Tibial nerve (tissue), 4 donors: Measurements from ENCODE around the gene ZFYVE26. TPM values are rescaled to one million over a fixed set of nuclear protein-coding genes. Genes with fewer than 3 reads are reported as not detected.
A peak's percentile ranks its signal among the peaks of the same experiment; 100 is the strongest.
"Not testable (repeated sequence)": the region's sequence is repeated elsewhere in the genome, so short reads cannot be mapped to it uniquely, and the experiment has no call there.

Source experiments
- DNase-seq, 2 donors: peaks; one replicate each; pipeline ENCODE4 v3.0.0-alpha.2; 2019; ENCODE audit warnings: low spot score in 2 of 2
- H3K27ac ChIP-seq, 4 donors: fragments of 200-600 bp; sonication (generic) in 3 of 4; one replicate each; pipeline ENCODE4 v1.5.1; 2017 to 2019; ENCODE audit warnings: mild to moderate bottlenecking in 1 of 4
- H3K27me3 ChIP-seq, 2 donors: fragments of 200-600 bp; sonication (generic) in 1 of 2; one replicate each; pipeline versions ENCODE4 v1.5.1 to v1.6.0; 2017 to 2019
- H3K36me3 ChIP-seq, 3 donors: fragments of 200-600 bp; sonication (generic); one replicate each; pipeline ENCODE4 v1.5.1; 2018 to 2019
- H3K4me1 ChIP-seq, 4 donors: fragments of 200-600 bp; sonication (generic) in 3 of 4; one replicate each; pipeline ENCODE4 v1.5.1; 2017 to 2019
- H3K4me3 ChIP-seq, 4 donors: fragments of 200-600 bp; sonication (generic) in 3 of 4; one replicate each; pipeline ENCODE4 v1.5.1; 2017 to 2019; ENCODE audit warnings: mild to moderate bottlenecking in 1 of 4, moderate library complexity in 1 of 4
- H3K9me3 ChIP-seq, 4 donors: fragments of 200-600 bp; sonication (generic) in 3 of 4; one replicate each; pipeline ENCODE4 v1.5.1; 2017 to 2019
- EP300 ChIP-seq, 2 donors: sonication (generic); formaldehyde crosslinking; IDR thresholded peaks; one replicate each; pipeline ENCODE4 v1.6.1; 2017; ENCODE audit warnings: antibody characterized with exemption in 2 of 2, mild to moderate bottlenecking in 1 of 2
- POLR2A ChIP-seq, 2 donors: fragments of 450-650 bp; IDR thresholded peaks; one replicate each; pipeline ENCODE4 v1.6.1; 2017; ENCODE audit warnings: antibody characterized with exemption in 2 of 2, mild to moderate bottlenecking in 2 of 2, moderate library complexity in 2 of 2
- whole genome bisulfite sequencing, 2 donors: methylation state at CpG; one replicate each; pipeline ENCODE4 v1.1.5; 2018; 5-methylcytosine and 5-hydroxymethylcytosine counted together
- total RNA-seq, 4 donors: library from RNA; depleted of rRNA; stranded (reverse); fragments of >200 nt; gene quantifications; one replicate each; pipeline ENCODE4 v1.1.0, GENCODE V29; 2016
- TF ChIP-seq, protein P1 (sequence below), 5 experiments: fragments of 200-600 bp in 3 of 5; fragments of 450-650 bp in 2 of 5; sonication (generic) in 3 of 5; IDR thresholded peaks; one replicate each; pipeline ENCODE4 v1.5.1; 2016 to 2019; ENCODE audit warnings: antibody characterized with exemption in 5 of 5, mild to moderate bottlenecking in 3 of 5, moderate library complexity in 2 of 5

The ZFYVE26 gene
- total RNA-seq, 4 donors from 2014 or later, result 22.4 to 74.4 (median 36.3) TPM

DNA sequence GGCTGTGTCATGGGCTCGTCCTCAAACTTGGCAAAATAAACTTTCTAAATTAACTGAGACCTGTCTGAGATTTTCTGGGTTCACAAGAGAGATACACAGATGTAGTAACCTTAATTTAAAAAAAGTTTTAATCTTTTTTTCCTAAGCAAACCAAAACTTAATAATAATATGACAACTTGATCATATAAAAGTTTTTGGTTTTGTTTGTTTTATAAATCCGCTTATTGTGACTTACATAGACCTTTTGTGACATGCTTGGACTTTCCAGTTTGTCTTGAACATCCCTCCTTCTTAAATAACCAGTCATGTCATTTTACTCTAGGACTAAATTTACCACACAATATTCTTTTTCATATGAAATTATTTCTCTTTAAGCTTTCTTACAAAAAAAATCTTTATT lies 106.2 kb downstream of the ZFYVE26 start:
- H3K27me3 ChIP-seq, result no peaks in the 10 kb centered on the region
- TF ChIP-seq POLR2A (IDR thresholded peaks at IDR 0.05) (no peak), EP300 (IDR thresholded peaks at IDR 0.05) (no peak)
- TF ChIP-seq, protein P1, sequence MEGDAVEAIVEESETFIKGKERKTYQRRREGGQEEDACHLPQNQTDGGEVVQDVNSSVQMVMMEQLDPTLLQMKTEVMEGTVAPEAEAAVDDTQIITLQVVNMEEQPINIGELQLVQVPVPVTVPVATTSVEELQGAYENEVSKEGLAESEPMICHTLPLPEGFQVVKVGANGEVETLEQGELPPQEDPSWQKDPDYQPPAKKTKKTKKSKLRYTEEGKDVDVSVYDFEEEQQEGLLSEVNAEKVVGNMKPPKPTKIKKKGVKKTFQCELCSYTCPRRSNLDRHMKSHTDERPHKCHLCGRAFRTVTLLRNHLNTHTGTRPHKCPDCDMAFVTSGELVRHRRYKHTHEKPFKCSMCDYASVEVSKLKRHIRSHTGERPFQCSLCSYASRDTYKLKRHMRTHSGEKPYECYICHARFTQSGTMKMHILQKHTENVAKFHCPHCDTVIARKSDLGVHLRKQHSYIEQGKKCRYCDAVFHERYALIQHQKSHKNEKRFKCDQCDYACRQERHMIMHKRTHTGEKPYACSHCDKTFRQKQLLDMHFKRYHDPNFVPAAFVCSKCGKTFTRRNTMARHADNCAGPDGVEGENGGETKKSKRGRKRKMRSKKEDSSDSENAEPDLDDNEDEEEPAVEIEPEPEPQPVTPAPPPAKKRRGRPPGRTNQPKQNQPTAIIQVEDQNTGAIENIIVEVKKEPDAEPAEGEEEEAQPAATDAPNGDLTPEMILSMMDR (IDR thresholded peaks at IDR 0.05), result no peak
- no peak overlapping the region for H3K4me3 ChIP-seq
- no peak overlapping the region for H3K27ac ChIP-seq
- H3K36me3 ChIP-seq, result no peaks in the 10 kb centered on the region
- no peaks in the 10 kb centered on the region for H3K9me3 ChIP-seq
- no peak for DNase-seq
- no peaks in the 10 kb centered on the region for H3K4me1 ChIP-seq
- WGBS, 2 donors, result 86 to 92% methylated on average over 2 of the region's 2 CpGs

DNA sequence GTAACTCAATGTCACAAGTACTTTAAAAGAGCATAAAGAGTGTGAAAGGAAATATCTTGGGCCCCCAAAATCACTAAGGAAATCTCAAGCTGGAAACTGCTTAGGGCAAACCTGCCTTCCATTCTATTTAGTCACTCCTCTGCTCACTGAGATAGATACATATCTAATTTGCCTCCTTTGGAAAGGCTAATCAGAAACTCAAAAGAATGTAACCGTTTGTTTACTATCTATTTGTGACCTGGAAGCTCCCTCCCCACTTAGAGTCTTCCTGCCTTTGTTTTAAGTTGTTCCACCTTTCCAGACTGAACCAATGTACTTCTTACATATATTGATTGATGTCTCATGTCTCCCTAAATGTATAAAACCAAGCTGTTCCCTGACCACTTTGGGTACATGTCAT lies 106.6 kb downstream of the ZFYVE26 start:
- H3K36me3 ChIP-seq, H3K27ac ChIP-seq, H3K4me1 ChIP-seq, H3K9me3 ChIP-seq, H3K27me3 ChIP-seq, H3K4me3 ChIP-seq, DNase-seq: not testable (repeated sequence)
- 69 to 76% methylated on average over 1 of the region's 1 CpG for WGBS, 2 donors

DNA sequence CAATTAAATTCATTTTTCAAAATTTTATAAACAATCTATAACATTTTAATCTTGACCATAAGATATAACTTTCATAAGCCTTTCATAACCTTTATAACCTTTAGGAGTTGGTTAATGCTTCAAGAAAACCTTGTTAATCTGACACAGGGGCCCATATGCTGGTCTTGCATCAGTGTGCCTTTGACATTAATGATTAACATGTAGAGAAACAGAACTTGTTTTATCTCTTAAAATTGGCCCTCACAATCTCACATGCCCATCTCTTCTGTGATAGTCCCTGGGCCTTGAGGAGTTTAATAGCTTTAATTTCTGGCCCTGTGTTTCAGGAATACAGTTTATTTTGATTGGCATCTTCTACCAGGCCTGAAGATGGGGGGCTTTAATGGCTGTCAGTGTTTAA lies 107.0 kb downstream of the ZFYVE26 start:
- not testable (repeated sequence) for H3K9me3 ChIP-seq, H3K4me3 ChIP-seq, H3K27ac ChIP-seq, H3K36me3 ChIP-seq, H3K4me1 ChIP-seq, H3K27me3 ChIP-seq, DNase-seq

DNA sequence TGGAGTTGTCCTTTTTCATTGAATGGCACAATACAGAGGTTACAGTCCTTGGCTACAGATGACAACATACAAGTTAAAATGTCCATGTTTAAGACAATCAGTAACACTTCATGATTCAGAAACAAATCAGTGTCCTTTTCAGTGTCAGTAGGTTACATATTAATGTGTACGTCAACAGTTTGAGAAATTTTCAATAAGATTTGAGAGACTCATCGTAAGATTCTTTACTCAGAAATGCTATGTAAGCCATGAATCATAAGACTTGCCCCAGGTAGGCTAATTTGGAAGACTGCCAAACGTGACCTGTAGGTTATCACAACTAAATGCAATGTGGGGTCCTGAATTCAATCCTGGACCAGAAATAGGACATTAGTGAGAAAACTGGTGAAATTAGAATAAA lies 111.2 kb downstream of the ZFYVE26 start:
- Histone ChIP-seq H3K4me1 (peaks cover 0 to 8% (median 0%) of the 10 kb centered on the region in 4 donors), H3K27ac (peak overlapping the region in 1 of 4 donors; percentile 58), H3K4me3 (no peak overlapping the region), H3K36me3 (no peaks in the 10 kb centered on the region), H3K9me3 (no peaks in the 10 kb centered on the region), H3K27me3 (no peaks in the 10 kb centered on the region)
- 57 to 60% methylated on average over 3 of the region's 3 CpGs for WGBS, 2 donors
- DNase-seq, result no peak
- TF ChIP-seq EP300 (IDR thresholded peaks at IDR 0.05) (no peak), POLR2A (IDR thresholded peaks at IDR 0.05) (no peak)
- TF ChIP-seq, protein P1 (IDR thresholded peaks at IDR 0.05), result no peak

DNA sequence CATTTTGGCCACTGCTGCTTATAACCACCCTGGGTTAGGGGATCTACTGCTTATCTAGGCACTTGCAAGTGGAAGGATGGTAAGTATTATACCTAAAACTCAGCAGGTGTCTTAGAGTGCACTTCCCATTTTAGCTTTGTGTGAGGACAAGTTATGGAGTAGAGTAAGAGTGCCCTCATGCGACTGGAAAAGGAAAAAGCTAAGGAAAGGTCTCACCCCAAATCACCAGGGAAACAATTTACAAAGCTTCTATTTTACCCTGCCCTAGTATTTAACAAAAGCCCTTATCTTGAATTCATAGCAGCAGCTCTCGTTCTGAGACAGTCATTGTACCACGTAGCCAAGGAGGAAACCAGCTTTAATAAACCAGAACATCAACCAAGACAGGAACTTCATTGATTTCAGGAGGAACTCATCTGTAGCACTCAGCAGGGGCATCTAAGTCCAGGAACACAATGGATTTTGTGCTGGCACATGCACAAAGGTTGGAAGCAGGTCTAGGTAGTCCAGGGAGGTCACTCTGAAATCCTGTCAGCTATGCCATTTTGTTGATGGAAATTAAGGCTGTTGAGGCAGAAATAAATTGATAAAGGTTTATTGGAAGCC lies 111.8 kb downstream of the ZFYVE26 start:
- 0 to 1% methylated on average over 3 of the region's 3 CpGs for WGBS, 2 donors
- H3K4me3 ChIP-seq, result no peak overlapping the region
- H3K27ac ChIP-seq, result peak overlapping the region in 2 of 4 donors; percentile 6 to 58
- H3K9me3 ChIP-seq, result no peaks in the 10 kb centered on the region
- peaks cover 0 to 8% (median 0%) of the 10 kb centered on the region in 4 donors for H3K4me1 ChIP-seq
- TF ChIP-seq, protein P1 (IDR thresholded peaks at IDR 0.05), result peak; percentile 57 to 78 (median 65)
- TF ChIP-seq EP300 (IDR thresholded peaks at IDR 0.05) (no peak), POLR2A (IDR thresholded peaks at IDR 0.05) (no peak)
- no peaks in the 10 kb centered on the region for H3K27me3 ChIP-seq
- DNase-seq, result peak in 1 of 2 donors; percentile 44
- no peaks in the 10 kb centered on the region for H3K36me3 ChIP-seq

DNA sequence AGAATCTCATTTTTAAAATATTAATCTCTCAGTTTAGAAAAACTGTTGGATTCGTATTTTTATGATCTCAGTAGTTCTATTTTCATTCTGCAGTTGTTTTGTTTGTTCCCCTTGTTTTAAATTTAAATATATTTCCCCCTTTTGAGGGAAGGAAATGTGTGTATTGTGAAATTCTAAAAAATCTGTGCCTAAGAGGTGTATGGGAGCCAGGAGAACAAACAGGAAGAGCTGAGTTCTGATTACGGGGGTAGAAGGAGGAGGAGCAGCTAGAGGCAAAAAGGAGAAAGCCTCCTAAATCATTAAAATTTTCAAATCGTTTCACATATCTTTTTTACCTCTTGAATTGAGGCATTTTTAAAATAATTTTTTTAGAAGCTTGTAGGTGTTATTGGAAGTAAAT lies 112.4 kb downstream of the ZFYVE26 start:
- 48 to 55% methylated on average over 3 of the region's 3 CpGs for WGBS, 2 donors

DNA sequence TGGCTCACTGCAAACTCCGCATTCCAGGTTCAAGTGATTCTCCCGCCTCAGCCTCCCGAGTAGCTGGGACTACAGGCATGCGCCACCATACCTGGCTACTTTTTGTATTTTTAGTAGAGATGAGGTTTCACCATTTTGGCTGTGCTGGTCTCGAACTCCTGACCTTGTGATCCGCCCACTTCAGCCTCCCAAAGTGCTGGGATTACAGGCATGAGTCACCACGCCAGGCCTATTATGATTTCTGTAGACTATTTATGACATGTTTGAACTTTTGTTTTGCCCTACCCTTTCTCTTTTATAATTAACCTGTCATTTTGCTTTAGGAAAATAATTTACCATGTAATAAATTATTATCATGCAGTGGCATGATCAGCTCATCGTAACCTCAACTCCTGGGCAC lies 114.9 kb downstream of the ZFYVE26 start, which contains the start of gene RDH12:
Gene RDH12, plus strand, starts transcription at position 395 of the 400 bp plus-strand sequence. CDS start 20,757 bp downstream, outside the sequence.
- not testable (repeated sequence) for H3K4me1 ChIP-seq, H3K27ac ChIP-seq, H3K27me3 ChIP-seq, H3K36me3 ChIP-seq, H3K4me3 ChIP-seq, DNase-seq, H3K9me3 ChIP-seq
- 83 to 88% methylated on average over 8 of the region's 8 CpGs for WGBS, 2 donors

More for the DNA sequence above, 112.4 kb downstream of the ZFYVE26 start:
- DNase-seq, result no peak
- H3K4me3 ChIP-seq, result no peak overlapping the region
- H3K4me1 ChIP-seq, result peaks cover 0 to 8% (median 0%) of the 10 kb centered on the region in 4 donors
- H3K27me3 ChIP-seq, result no peaks in the 10 kb centered on the region
- H3K36me3 ChIP-seq, result no peaks in the 10 kb centered on the region
- H3K9me3 ChIP-seq, result no peaks in the 10 kb centered on the region
- no peak for TF ChIP-seq EP300 (IDR thresholded peaks at IDR 0.05)
- no peak for TF ChIP-seq POLR2A (IDR thresholded peaks at IDR 0.05)
- TF ChIP-seq, protein P1 (IDR thresholded peaks at IDR 0.05), result no peak
- H3K27ac ChIP-seq, result no peak overlapping the region
